Hepatic stellate cell (primary cell): ENCODE results near the gene ARMS2.

Source experiments
- DNase-seq: peaks from one replicate; pipeline ENCODE4 v3.0.0; 2011; ENCODE audit warnings: low spot score

ARMS2 gene

GRCh38 chr10:122454071-122454470, 382 bp upstream of the ARMS2 start:
- no peak for DNase-seq

GRCh38 chr10:122455376-122456079, 1.1 kb downstream of the ARMS2 start:
- no peak for DNase-seq

GRCh38 chr10:122457934-122458333, 3.5 kb downstream of the ARMS2 start:
- DNase-seq: no peak

- no peak for DNase-seq
Measured at GRCh38 chr10:122458693-122459092, 4.2 kb downstream of the ARMS2 start.

GRCh38 chr10:122459561-122460273, 5.3 kb downstream of the ARMS2 start:
- no peak for DNase-seq

- no peak for DNase-seq
Measured at GRCh38 chr10:122460891-122461293, 6.4 kb downstream of the ARMS2 start.

- peak; percentile 47 for DNase-seq
Measured at GRCh38 chr10:122461367-122461728, 6.9 kb downstream of the ARMS2 start, which contains the start of gene HTRA1. TSS of gene HTRA1 (plus strand) at chr10:122461553. CDS start at chr10:122461653, 100 bp downstream.

- DNase-seq: no peak
Measured at GRCh38 chr10:122461729-122462532, 7.5 kb downstream of the ARMS2 start.

- DNase-seq: peak; percentile 46
Measured at GRCh38 chr10:122462533-122463465, 8.3 kb downstream of the ARMS2 start.

- DNase-seq: no peak
Measured at GRCh38 chr10:122463466-122464249, 9.2 kb downstream of the ARMS2 start.

GRCh38 chr10:122464250-122464510, 9.7 kb downstream of the ARMS2 start:
- DNase-seq: no peak

GRCh38 chr10:122464586-122464985, 10.1 kb downstream of the ARMS2 start:
- DNase-seq: no peak

- no peak for DNase-seq
Measured at GRCh38 chr10:122465401-122466040, 11.1 kb downstream of the ARMS2 start.

GRCh38 chr10:122466951-122467381, 12.5 kb downstream of the ARMS2 start:
- no peak for DNase-seq

- DNase-seq: no peak
Measured at GRCh38 chr10:122467701-122468100, 13.2 kb downstream of the ARMS2 start.

GRCh38 chr10:122468307-122468925, 14.0 kb downstream of the ARMS2 start:
- DNase-seq: no peak

- peak; percentile 69 for DNase-seq
Measured at GRCh38 chr10:122468926-122469781, 14.7 kb downstream of the ARMS2 start.

- no peak for DNase-seq
Measured at GRCh38 chr10:122469848-122470247, 15.4 kb downstream of the ARMS2 start.

GRCh38 chr10:122471531-122472177, 17.2 kb downstream of the ARMS2 start:
- DNase-seq: no peak
